Ishikawa (cell line): ENCODE data around the gene LRRC42.

ENCODE experiments used
- EP300 ChIP-seq: IDR thresholded peaks from 2 replicates; pipeline ENCODE4 v1.6.1; 2012; ENCODE audit warnings: borderline replicate concordance
- RAD21 ChIP-seq: IDR thresholded peaks from 2 replicates; pipeline ENCODE4 v1.6.1; 2012; ENCODE audit warnings: low read depth
- TAF1 ChIP-seq: IDR thresholded peaks from 2 replicates; pipeline ENCODE4 v1.6.1; 2012; ENCODE audit warnings: low read depth, mild to moderate bottlenecking
- TCF12 ChIP-seq: IDR thresholded peaks from 2 replicates; pipeline ENCODE4 v1.6.1; 2012; ENCODE audit warnings: low read depth

DNA sequence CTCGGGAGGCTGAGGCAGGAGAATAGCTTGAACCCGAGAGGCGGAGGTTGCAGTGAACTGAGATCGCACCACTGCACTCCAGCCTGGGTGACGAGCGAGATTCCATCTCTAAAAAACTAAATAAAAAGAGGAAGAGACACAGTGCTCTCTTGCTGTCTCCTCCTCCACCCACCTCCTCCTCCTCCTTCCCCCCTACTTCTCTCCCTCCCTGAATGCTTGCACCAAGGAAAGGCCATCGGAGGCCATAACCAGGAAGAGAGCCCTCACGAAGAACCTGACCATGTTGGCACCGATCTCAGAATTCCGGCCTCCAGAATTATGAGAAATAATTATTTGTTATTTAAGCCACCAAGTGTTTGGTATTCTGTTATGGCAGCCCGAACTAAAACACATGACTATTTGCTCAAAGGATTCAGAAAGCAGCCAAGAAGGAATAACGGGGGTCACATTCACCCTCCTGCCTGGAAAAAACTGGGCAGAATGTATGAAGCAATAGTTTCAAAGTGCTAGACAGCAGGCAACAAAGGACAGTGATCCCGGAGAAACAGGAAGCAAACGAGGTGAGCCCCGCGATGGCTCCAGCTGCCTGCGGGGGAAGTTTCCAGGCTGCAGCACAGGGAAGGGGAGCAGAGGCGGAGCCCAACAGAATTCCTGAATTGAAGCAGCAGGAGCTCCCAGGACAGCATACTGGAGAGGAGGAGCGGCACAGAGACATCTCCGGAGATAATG lies 36.0 kb downstream of the LRRC42 start:
- TF ChIP-seq RAD21: no peak
- no peak for TF ChIP-seq TCF12
- no peak for TF ChIP-seq TAF1
- no peak for TF ChIP-seq EP300
